ENCODE results near the gene DOCK3. TPM values are rescaled to one million over a fixed set of nuclear protein-coding genes. Genes with fewer than 3 reads are reported as not detected.
"Not testable (repeated sequence)": the region's sequence is repeated elsewhere in the genome, so short reads cannot be mapped to it uniquely, and the experiment has no call there.

DOCK3 gene
- total RNA-seq, 1 experiment from 2014 or later = 0.26 TPM

- no peak for DNase-seq (ENCODE audit: low read depth, low spot score)
- in situ Hi-C loops (cut with HindIII; ENCODE audit: low pct_unique_long_range_greater_than_20kb, low sequenced_read_pairs) = no loop called here
Observed at GRCh38 chr3:50734985-50735384, 60.3 kb downstream of the DOCK3 start.

GRCh38 chr3:50737193-50737905, 62.6 kb downstream of the DOCK3 start:
- DNase-seq (ENCODE audit: low read depth, low spot score) = no peak
- in situ Hi-C loops (cut with HindIII; ENCODE audit: low pct_unique_long_range_greater_than_20kb, low sequenced_read_pairs) = no loop called here

- no peak for DNase-seq (ENCODE audit: low read depth, low spot score)
- in situ Hi-C loops (cut with HindIII; ENCODE audit: low pct_unique_long_range_greater_than_20kb, low sequenced_read_pairs) = no loop called here
Observed at GRCh38 chr3:50737906-50738598, 63.3 kb downstream of the DOCK3 start.

GRCh38 chr3:50743643-50744042, 68.9 kb downstream of the DOCK3 start:
- DNase-seq (ENCODE audit: low read depth, low spot score) = no peak
- in situ Hi-C loops (cut with HindIII; ENCODE audit: low pct_unique_long_range_greater_than_20kb, low sequenced_read_pairs) = no loop called here

GRCh38 chr3:50749822-50750221, 75.1 kb downstream of the DOCK3 start:
- in situ Hi-C loops (cut with HindIII; ENCODE audit: low pct_unique_long_range_greater_than_20kb, low sequenced_read_pairs) = no loop called here
- no peak for DNase-seq (ENCODE audit: low read depth, low spot score)

GRCh38 chr3:50759015-50759414, 84.3 kb downstream of the DOCK3 start:
- no peak for DNase-seq (ENCODE audit: low read depth, low spot score)
- in situ Hi-C loops (cut with HindIII; ENCODE audit: low pct_unique_long_range_greater_than_20kb, low sequenced_read_pairs) = no loop called here

GRCh38 chr3:50777680-50778079, 103.0 kb downstream of the DOCK3 start:
- no peak for DNase-seq (ENCODE audit: low read depth, low spot score)
- in situ Hi-C loops (cut with HindIII; ENCODE audit: low pct_unique_long_range_greater_than_20kb, low sequenced_read_pairs) = no loop called here

GRCh38 chr3:50781766-50782165, 107.0 kb downstream of the DOCK3 start:
- in situ Hi-C loops (cut with HindIII; ENCODE audit: low pct_unique_long_range_greater_than_20kb, low sequenced_read_pairs); DNase-seq (ENCODE audit: low read depth, low spot score): not testable (repeated sequence)

GRCh38 chr3:50786631-50787030, 111.9 kb downstream of the DOCK3 start:
- in situ Hi-C loops (cut with HindIII; ENCODE audit: low pct_unique_long_range_greater_than_20kb, low sequenced_read_pairs) = no loop called here
- no peak for DNase-seq (ENCODE audit: low read depth, low spot score)

GRCh38 chr3:50790894-50791293, 116.2 kb downstream of the DOCK3 start:
- DNase-seq (ENCODE audit: low read depth, low spot score); in situ Hi-C loops (cut with HindIII; ENCODE audit: low pct_unique_long_range_greater_than_20kb, low sequenced_read_pairs): not testable (repeated sequence)

- in situ Hi-C loops (cut with HindIII; ENCODE audit: low pct_unique_long_range_greater_than_20kb, low sequenced_read_pairs) = no loop called here
- DNase-seq (ENCODE audit: low read depth, low spot score) = no peak
Observed at GRCh38 chr3:50792568-50792967, 117.8 kb downstream of the DOCK3 start.

GRCh38 chr3:50803805-50804204, 129.1 kb downstream of the DOCK3 start:
- in situ Hi-C loops (cut with HindIII; ENCODE audit: low pct_unique_long_range_greater_than_20kb, low sequenced_read_pairs); DNase-seq (ENCODE audit: low read depth, low spot score): not testable (repeated sequence)

- in situ Hi-C loops (cut with HindIII; ENCODE audit: low pct_unique_long_range_greater_than_20kb, low sequenced_read_pairs) = not testable (repeated sequence)
Observed at GRCh38 chr3:50804376-50804775, 129.6 kb downstream of the DOCK3 start.

GRCh38 chr3:50805321-50805720, 130.6 kb downstream of the DOCK3 start:
- no peak for DNase-seq (ENCODE audit: low read depth, low spot score)
- in situ Hi-C loops (cut with HindIII; ENCODE audit: low pct_unique_long_range_greater_than_20kb, low sequenced_read_pairs) = no loop called here

More at GRCh38 chr3:50804376-50804775, 129.6 kb downstream of the DOCK3 start:
- DNase-seq (ENCODE audit: low read depth, low spot score) = not testable (repeated sequence)

GRCh38 chr3:50806031-50806430, 131.3 kb downstream of the DOCK3 start:
- DNase-seq (ENCODE audit: low read depth, low spot score) = no peak
- in situ Hi-C loops (cut with HindIII; ENCODE audit: low pct_unique_long_range_greater_than_20kb, low sequenced_read_pairs) = no loop called here

GRCh38 chr3:50806806-50807205, 132.1 kb downstream of the DOCK3 start:
- no peak for DNase-seq (ENCODE audit: low read depth, low spot score)

GRCh38 chr3:50807266-50807665, 132.5 kb downstream of the DOCK3 start:
- no peak for DNase-seq (ENCODE audit: low read depth, low spot score)

More at GRCh38 chr3:50806806-50807205, 132.1 kb downstream of the DOCK3 start:
- in situ Hi-C loops (cut with HindIII; ENCODE audit: low pct_unique_long_range_greater_than_20kb, low sequenced_read_pairs) = no loop called here

GRCh38 chr3:50811893-50812292, 137.2 kb downstream of the DOCK3 start:
- DNase-seq (ENCODE audit: low read depth, low spot score) = no peak
- in situ Hi-C loops (cut with HindIII; ENCODE audit: low pct_unique_long_range_greater_than_20kb, low sequenced_read_pairs) = no loop called here

More at GRCh38 chr3:50807266-50807665, 132.5 kb downstream of the DOCK3 start:
- in situ Hi-C loops (cut with HindIII; ENCODE audit: low pct_unique_long_range_greater_than_20kb, low sequenced_read_pairs) = no loop called here

- in situ Hi-C loops (cut with HindIII; ENCODE audit: low pct_unique_long_range_greater_than_20kb, low sequenced_read_pairs) = no loop called here
Observed at GRCh38 chr3:50815844-50816243, 141.1 kb downstream of the DOCK3 start.

More at GRCh38 chr3:50815844-50816243, 141.1 kb downstream of the DOCK3 start:
- no peak for DNase-seq (ENCODE audit: low read depth, low spot score)

Measured in SK-MEL-5 (cell line).